HepG2 (cell line): ENCODE measurements around the gene MAGIX. TPM values are rescaled to one million over a fixed set of nuclear protein-coding genes. Genes with fewer than 3 reads are reported as not detected.
A peak's percentile ranks its signal among the peaks of the same experiment; 100 is the strongest.

Experiments used
- ASH2L ChIP-seq: fragments of 300-600, 200-600 bp; sonication (generic); IDR thresholded peaks from 2 replicates; pipeline ENCODE4 v1.7.0; 2017; ENCODE audit warnings: low read depth, mild to moderate bottlenecking, moderate library complexity, mixed read lengths, low read length; ENCODE audit not compliant: insufficient read length
- EHMT2 ChIP-seq: fragments of 200-600 bp; sonication (generic); IDR thresholded peaks from 2 replicates; pipeline ENCODE4 v1.7.0; 2017; ENCODE audit warnings: antibody characterized with exemption, low read depth, low read length, borderline replicate concordance
- EP300 ChIP-seq, 3 experiments: sonication (generic) in 1 of 3; formaldehyde crosslinking in 1 of 3; IDR thresholded peaks; 2 replicates each; pipeline versions ENCODE4 v1.5.1 to v1.6.1; 2011 to 2020; ENCODE audit warnings: low read depth in 2 of 3, low read length in 2 of 3, borderline replicate concordance in 1 of 3, improper control_type of control experiment in 1 of 3, mild to moderate bottlenecking in 1 of 3, missing genetic modification reagents in 1 of 3, moderate library complexity in 1 of 3
- MLLT10 ChIP-seq: sonication (generic); formaldehyde crosslinking; IDR thresholded peaks from 2 replicates; pipeline ENCODE4 v1.4.0; 2020; ENCODE audit warnings: missing genetic modification reagents
- NONO ChIP-seq, 2 experiments: fragments of 450-650 bp in 1 of 2; sonication (generic) in 1 of 2; formaldehyde crosslinking in 1 of 2; IDR thresholded peaks in 1 of 2; conservative IDR thresholded peaks in 1 of 2; 2 replicates each; pipeline versions ENCODE4 v1.6.1 to v1.8.0; 2017 to 2022; ENCODE audit warnings: mild to moderate bottlenecking in 1 of 2, missing genetic modification reagents in 1 of 2, moderate library complexity in 1 of 2
- NR2F6 ChIP-seq, 2 experiments: IDR thresholded peaks; 2 replicates each; pipeline ENCODE4 v1.6.1; 2016; ENCODE audit warnings: antibody characterized with exemption in 1 of 2, mild to moderate bottlenecking in 1 of 2
- RBM39 ChIP-seq: fragments of 200-400 bp; formaldehyde crosslinking; IDR thresholded peaks from one replicate; pipeline ENCODE4 v1.6.1; 2018; ENCODE audit warnings: antibody characterized with exemption, mild to moderate bottlenecking, low read depth, low read length; ENCODE audit not compliant: poor library complexity, severe bottlenecking
- RELA ChIP-seq: sonication (generic); formaldehyde crosslinking; IDR thresholded peaks from 2 replicates; pipeline ENCODE4 v1.4.0; 2020; ENCODE audit warnings: missing genetic modification reagents
- SRY ChIP-seq: sonication (generic); formaldehyde crosslinking; IDR thresholded peaks from 2 replicates; pipeline ENCODE4 v1.8.0; 2022; ENCODE audit warnings: mild to moderate bottlenecking, missing genetic modification reagents
- ZBTB21 ChIP-seq: sonication (generic); formaldehyde crosslinking; IDR thresholded peaks from 2 replicates; pipeline ENCODE4 v1.4.0; 2020; ENCODE audit warnings: missing genetic modification reagents
- ZNF788 ChIP-seq: sonication (generic); formaldehyde crosslinking; IDR thresholded peaks from 2 replicates; pipeline ENCODE4 v1.5.0; 2020; ENCODE audit warnings: mild to moderate bottlenecking, missing genetic modification reagents, borderline replicate concordance
- polyA plus RNA-seq, 8 experiments: library from polyadenylated mRNA; depleted of rRNA in 3 of 8; stranded (reverse) in 7 of 8; unstranded in 1 of 8; fragments of >200 nt; fragmentation: Illumina TruSeq in 4 of 8; extraction: Trizol in 4 of 8; gene quantifications; 2 replicates each; pipeline versions ENCODE4 v1.2.1 to v1.2.3, GENCODE V29; 2011 to 2016; ENCODE audit warnings: low read depth in 4 of 8, missing spikeins in 1 of 8, mixed read lengths in 1 of 8; ENCODE audit not compliant: insufficient read depth in 1 of 8
- total RNA-seq, 5 experiments: library from RNA; depleted of rRNA; stranded (reverse); fragments of >200 nt; fragmentation: Illumina TruSeq; extraction: Trizol; gene quantifications; 2 replicates each; pipeline ENCODE4 v1.2.3, GENCODE V29; 2016; ENCODE audit warnings: low read depth in 1 of 5
- TF ChIP-seq, protein P1 (sequence below): sonication (generic); formaldehyde crosslinking; IDR thresholded peaks from 2 replicates; pipeline ENCODE4 v1.4.0; 2020; ENCODE audit warnings: missing genetic modification reagents; ENCODE audit errors: not compliant biosample characterization

The MAGIX gene
- total and polyA plus RNA-seq, 2 of the 13 experiments (the other 11 are each of a cell fraction or from before 2014, with no cell fraction given), result 0.63 to 1.2 TPM

DNA sequence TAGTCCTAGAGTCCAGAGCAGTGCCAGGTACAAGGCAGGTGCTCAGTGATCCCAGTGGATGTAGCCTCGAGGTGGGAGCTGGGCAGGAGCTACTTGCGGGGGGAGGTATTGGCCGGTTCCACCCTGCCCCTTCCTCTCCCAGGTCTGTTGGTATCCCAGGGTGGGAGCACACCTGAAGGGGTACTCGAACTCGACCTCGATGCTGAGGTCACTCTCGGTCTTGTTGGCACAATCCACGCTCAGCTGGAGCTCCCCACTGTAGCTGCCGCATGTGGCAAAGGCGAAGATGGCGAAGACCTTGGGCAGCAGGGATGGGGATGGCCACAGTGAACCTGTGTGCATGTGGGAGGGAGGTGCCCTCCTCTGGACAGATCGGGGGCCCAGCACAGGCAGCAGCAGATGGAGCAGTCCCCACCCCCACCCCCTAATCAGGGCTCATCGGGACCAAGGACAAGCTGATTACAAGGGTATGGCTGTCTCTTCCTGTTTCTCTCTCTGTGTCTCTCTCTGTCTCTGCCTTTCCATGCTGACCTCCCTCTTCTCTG, 35.1 kb downstream of the MAGIX start (continued):
- TF ChIP-seq, protein P1, sequence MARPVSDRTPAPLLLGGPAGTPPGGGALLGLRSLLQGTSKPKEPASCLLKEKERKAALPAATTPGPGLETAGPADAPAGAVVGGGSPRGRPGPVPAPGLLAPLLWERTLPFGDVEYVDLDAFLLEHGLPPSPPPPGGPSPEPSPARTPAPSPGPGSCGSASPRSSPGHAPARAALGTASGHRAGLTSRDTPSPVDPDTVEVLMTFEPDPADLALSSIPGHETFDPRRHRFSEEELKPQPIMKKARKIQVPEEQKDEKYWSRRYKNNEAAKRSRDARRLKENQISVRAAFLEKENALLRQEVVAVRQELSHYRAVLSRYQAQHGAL (CRISPR knock-in tag), result no peak
- no peak for TF ChIP-seq RELA (CRISPR knock-in tag)
- no peak for TF ChIP-seq EP300 (IDR thresholded peaks at IDR 0.05; ENCODE audit: low read depth in 2 of 2, low read length in 2 of 2)
- no peak for TF ChIP-seq EP300 (CRISPR knock-in tag; IDR thresholded peaks at IDR 0.05; ENCODE audit: borderline replicate concordance)
- TF ChIP-seq NONO (IDR thresholded peaks at IDR 0.05), result no peak
- 0 out of 2 replicates have a peak, but pooled peaks have one; percentile 25 for TF ChIP-seq NONO (CRISPR knock-in tag; conservative IDR thresholded peaks at IDR 0.05)
- no peak for TF ChIP-seq ASH2L
- no peak for TF ChIP-seq SRY (CRISPR knock-in tag)
- no peak for TF ChIP-seq MLLT10 (CRISPR knock-in tag)
- no peak for TF ChIP-seq EHMT2
- TF ChIP-seq NR2F6 (IDR thresholded peaks at IDR 0.05), result no peak
- TF ChIP-seq NR2F6 (CRISPR knock-in tag; IDR thresholded peaks at IDR 0.05), result no peak
- TF ChIP-seq ZNF788, result 0 out of 2 replicates have a peak, but pooled peaks have one; percentile 26
- no peak for TF ChIP-seq RBM39
- no peak for TF ChIP-seq ZBTB21 (CRISPR knock-in tag)
